22Rv1 (cell line): Measurements from ENCODE around the gene CIROP.

ENCODE experiments used
- H3K27ac ChIP-seq: fragments of 450-650 bp; 2 replicates; pipeline ENCODE4 v1.5.1; 2017
- ZFX ChIP-seq: fragments of 450-650 bp; IDR thresholded peaks from 2 replicates; pipeline ENCODE4 v1.6.1; 2017; ENCODE audit warnings: antibody characterized with exemption, borderline replicate concordance
- TF ChIP-seq, protein P1 (sequence below): fragments of 450-650 bp; IDR thresholded peaks from 2 replicates; pipeline ENCODE4 v1.5.1; 2017; ENCODE audit warnings: mild to moderate bottlenecking

The CIROP gene

GRCh38 chr14:23124337-23124954, 19.7 kb upstream of the CIROP start:
- no peak overlapping the region for H3K27ac ChIP-seq
- no peak for TF ChIP-seq ZFX
- TF ChIP-seq, protein P1, sequence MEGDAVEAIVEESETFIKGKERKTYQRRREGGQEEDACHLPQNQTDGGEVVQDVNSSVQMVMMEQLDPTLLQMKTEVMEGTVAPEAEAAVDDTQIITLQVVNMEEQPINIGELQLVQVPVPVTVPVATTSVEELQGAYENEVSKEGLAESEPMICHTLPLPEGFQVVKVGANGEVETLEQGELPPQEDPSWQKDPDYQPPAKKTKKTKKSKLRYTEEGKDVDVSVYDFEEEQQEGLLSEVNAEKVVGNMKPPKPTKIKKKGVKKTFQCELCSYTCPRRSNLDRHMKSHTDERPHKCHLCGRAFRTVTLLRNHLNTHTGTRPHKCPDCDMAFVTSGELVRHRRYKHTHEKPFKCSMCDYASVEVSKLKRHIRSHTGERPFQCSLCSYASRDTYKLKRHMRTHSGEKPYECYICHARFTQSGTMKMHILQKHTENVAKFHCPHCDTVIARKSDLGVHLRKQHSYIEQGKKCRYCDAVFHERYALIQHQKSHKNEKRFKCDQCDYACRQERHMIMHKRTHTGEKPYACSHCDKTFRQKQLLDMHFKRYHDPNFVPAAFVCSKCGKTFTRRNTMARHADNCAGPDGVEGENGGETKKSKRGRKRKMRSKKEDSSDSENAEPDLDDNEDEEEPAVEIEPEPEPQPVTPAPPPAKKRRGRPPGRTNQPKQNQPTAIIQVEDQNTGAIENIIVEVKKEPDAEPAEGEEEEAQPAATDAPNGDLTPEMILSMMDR: no peak

DNA sequence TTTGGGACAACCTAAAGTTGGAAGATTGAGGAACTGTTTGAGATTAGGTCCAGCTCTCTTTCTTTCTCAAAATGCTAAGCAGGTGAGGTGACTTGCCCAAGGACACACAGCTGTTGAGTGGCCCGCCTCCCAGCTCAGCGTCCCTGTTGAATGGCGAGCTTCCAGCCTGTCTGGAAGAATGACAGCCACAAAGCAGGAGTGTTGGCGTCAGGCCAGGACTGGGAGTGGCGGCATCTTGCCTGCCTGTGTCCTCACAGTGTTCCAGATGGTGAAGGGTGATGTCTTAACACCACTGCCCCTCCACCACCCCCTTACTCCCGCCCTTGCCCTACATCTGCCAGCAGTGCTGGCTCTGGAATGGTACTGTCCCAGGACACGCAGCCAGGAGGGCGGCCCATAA, 18.6 kb upstream of the CIROP start:
- H3K27ac ChIP-seq: no peak overlapping the region
- TF ChIP-seq ZFX: no peak
- TF ChIP-seq, protein P1: no peak

DNA sequence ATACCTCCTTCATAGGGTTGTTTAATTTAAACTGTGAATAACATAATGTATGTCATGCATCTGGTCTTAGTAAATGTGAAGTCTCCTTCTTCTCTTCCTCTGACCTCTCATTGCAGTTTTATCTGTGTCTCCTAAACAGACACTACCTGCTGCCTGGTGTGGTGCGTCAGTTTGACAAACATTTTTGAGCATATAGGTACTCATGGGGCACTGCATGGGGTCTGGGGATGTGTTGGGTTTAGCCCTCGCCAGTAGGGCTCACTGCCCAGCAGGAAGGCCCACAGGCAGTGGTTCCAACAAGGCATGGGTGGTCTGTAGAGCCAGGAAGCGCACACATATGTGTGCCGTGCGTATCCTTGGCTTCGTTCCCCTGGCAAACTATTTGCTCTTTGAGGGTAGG, 17.3 kb upstream of the CIROP start:
- no peak overlapping the region for H3K27ac ChIP-seq
- no peak for TF ChIP-seq ZFX
- TF ChIP-seq, protein P1: no peak

DNA sequence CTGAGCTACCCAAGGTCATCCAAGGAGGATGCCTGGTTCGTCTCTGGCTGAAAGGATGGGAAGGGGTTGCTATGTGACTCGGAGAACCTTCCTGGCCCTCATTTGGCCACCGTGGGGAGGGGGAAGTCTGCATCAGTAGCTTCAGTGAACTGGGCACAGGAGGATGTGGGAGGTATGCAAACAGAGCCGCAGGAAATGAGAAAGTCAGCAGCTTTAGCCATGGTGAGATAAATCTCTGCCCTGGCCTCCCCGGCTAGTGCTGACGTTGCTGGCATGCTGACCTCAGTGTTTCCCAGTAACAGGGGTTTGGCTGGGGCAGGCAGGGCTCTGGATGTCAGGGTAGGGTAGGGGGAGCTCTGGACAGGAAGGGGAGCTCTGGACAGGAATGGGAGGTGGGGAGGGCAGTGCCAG, 16.6 kb upstream of the CIROP start:
- no peak overlapping the region for H3K27ac ChIP-seq
- TF ChIP-seq, protein P1: no peak
- no peak for TF ChIP-seq ZFX

GRCh38 chr14:23120541-23121251, 15.9 kb upstream of the CIROP start:
- TF ChIP-seq, protein P1: peak; percentile 100
- TF ChIP-seq ZFX: no peak
- no peak overlapping the region for H3K27ac ChIP-seq

DNA sequence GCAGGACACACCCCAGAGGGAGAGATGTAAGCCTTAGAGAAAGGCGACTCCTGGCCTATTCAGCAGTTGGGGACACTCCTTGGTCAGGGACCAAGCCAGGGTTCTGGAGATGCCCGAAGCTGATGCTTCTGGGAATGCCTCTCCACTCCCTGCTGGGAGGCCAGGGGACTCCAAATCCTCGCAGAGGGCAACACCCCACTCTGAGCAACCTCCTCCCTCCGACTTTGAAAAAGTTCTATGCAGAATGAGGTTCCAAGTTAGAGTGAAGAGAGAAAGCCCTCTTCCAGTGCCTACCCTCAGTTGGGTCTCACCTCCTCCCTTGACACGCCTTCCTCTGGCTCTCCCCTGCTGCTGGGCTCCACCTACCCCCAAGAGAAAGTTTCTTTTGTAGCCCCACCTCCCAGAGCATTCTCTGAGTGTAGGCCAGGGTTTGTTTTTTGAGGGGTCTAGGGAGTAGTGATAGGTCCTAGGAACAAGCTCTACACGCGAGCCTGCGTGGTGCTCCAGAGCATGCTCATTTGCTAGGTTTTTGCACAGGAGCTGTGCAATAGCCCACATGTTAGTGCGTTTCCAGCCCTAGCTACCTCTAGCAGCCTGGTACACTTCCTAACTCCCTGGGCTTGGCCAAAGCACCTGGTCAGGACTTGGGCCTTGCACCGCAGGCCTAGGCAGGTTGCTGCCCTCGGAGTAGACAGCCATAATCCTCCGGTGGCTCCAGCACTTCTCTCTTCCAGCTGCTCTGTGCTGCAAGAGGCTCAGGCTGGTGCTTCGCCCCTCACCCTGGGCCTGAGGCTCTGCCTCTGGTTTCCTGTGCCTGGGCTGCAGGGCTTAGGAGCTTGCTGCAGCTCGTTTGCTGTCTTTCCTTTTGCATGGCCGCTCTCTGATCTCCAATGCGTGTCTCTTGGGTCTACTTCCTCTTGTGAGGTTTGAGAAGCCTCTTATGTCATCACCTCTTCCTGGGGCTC, 14.9 kb upstream of the CIROP start:
- H3K27ac ChIP-seq: no peak overlapping the region
- no peak for TF ChIP-seq ZFX

GRCh38 chr14:23118506-23119362, 13.9 kb upstream of the CIROP start, which contains the start of gene CEBPE:
TSS of gene CEBPE (minus strand) at chr14:23119255. CDS start at chr14:23119091, 164 bp downstream.
- no peak within 1 kb of the TSS for H3K27ac ChIP-seq
- TF ChIP-seq, protein P1: no peak
- TF ChIP-seq ZFX: no peak
